SK-N-SH treated with all-trans-retinoic acid at 6 μM for 48 hours (cell line): ENCODE results near the gene NTS.

ENCODE experiments used
- ATAC-seq: fragments of 200-7000 bp; cut with Tn5 transposase; 3 replicates; pipeline ENCODE4 v1.9.1; 2020; ENCODE audit warnings: mild to moderate bottlenecking, moderate library complexity
- ARNTL ChIP-seq: fragments of 450-650 bp; formaldehyde crosslinking; IDR thresholded peaks from 2 replicates; pipeline ENCODE4 v1.5.0; 2020; ENCODE audit warnings: low read depth, mild to moderate bottlenecking, moderate library complexity, borderline replicate concordance
- CREB5 ChIP-seq: fragments of 250-450 bp; sonication (Bioruptor Pico); IDR thresholded peaks from 2 replicates; pipeline ENCODE4 v1.5.1; 2020; ENCODE audit warnings: low read depth, mild to moderate bottlenecking, moderate library complexity
- CSDC2 ChIP-seq: fragments of 250-450 bp; sonication (Bioruptor Pico); IDR thresholded peaks from 2 replicates; pipeline ENCODE4 v1.5.0; 2020; ENCODE audit warnings: mild to moderate bottlenecking, moderate library complexity
- ESRRG ChIP-seq: fragments of 250-450 bp; sonication (Bioruptor Pico); IDR thresholded peaks from 2 replicates; pipeline ENCODE4 v1.6.1; 2021; ENCODE audit warnings: mild to moderate bottlenecking
- GLIS3 ChIP-seq: fragments of 250-450 bp; sonication (Bioruptor Pico); IDR thresholded peaks from 2 replicates; pipeline ENCODE4 v1.5.0; 2020; ENCODE audit warnings: mild to moderate bottlenecking, moderate library complexity
- ISL1 ChIP-seq: fragments of 250-450 bp; sonication (Bioruptor Pico); IDR thresholded peaks from 2 replicates; pipeline ENCODE4 v2.1.2; 2022; ENCODE audit warnings: mild to moderate bottlenecking, moderate library complexity
- OSR1 ChIP-seq: fragments of 250-450 bp; sonication (Bioruptor Pico); IDR thresholded peaks from 2 replicates; pipeline ENCODE4 v1.8.0; 2022; ENCODE audit warnings: moderate library complexity, mild to moderate bottlenecking, inconsistent platforms
- POU6F1 ChIP-seq: fragments of 250-450 bp; sonication (Bioruptor Pico); IDR thresholded peaks from 2 replicates; pipeline ENCODE4 v1.8.0; 2021; ENCODE audit warnings: low read depth, mild to moderate bottlenecking, moderate library complexity, borderline replicate concordance
- PPARA ChIP-seq: fragments of 250-450 bp; sonication (Bioruptor Pico); IDR thresholded peaks from 2 replicates; pipeline ENCODE4 v1.5.0; 2020; ENCODE audit warnings: mild to moderate bottlenecking, borderline replicate concordance
- RARB ChIP-seq: fragments of 250-450 bp; sonication (Bioruptor Pico); IDR thresholded peaks from 2 replicates; pipeline ENCODE4 v1.8.0; 2021; ENCODE audit warnings: mild to moderate bottlenecking, moderate library complexity
- TOX ChIP-seq: fragments of 250-450 bp; sonication (Bioruptor Pico); IDR thresholded peaks from 2 replicates; pipeline ENCODE4 v1.8.0; 2021; ENCODE audit warnings: mild to moderate bottlenecking, moderate library complexity, borderline replicate concordance
- TSHZ2 ChIP-seq: fragments of 250-450 bp; sonication (Bioruptor Pico); IDR thresholded peaks from 2 replicates; pipeline ENCODE4 v1.5.0; 2020; ENCODE audit warnings: mild to moderate bottlenecking, moderate library complexity
- ZC3H10 ChIP-seq: fragments of 250-450 bp; sonication (Bioruptor Pico); IDR thresholded peaks from 2 replicates; pipeline ENCODE4 v1.5.1; 2021; ENCODE audit warnings: mild to moderate bottlenecking, moderate library complexity
- ZFP3 ChIP-seq: fragments of 250-450 bp; sonication (Bioruptor Pico); IDR thresholded peaks from 2 replicates; pipeline ENCODE4 v1.5.0; 2020; ENCODE audit warnings: mild to moderate bottlenecking, moderate library complexity
- ZFP30 ChIP-seq: fragments of 450-650 bp; formaldehyde crosslinking; IDR thresholded peaks from 2 replicates; pipeline ENCODE4 v1.5.0; 2022; ENCODE audit warnings: mild to moderate bottlenecking, moderate library complexity
- ZNF70 ChIP-seq: fragments of 450-650 bp; formaldehyde crosslinking; IDR thresholded peaks from 2 replicates; pipeline ENCODE4 v1.5.0; 2020; ENCODE audit warnings: mild to moderate bottlenecking, moderate library complexity
- ZNF8 ChIP-seq: fragments of 450-650 bp; formaldehyde crosslinking; IDR thresholded peaks from 2 replicates; pipeline ENCODE4 v1.5.0; 2020; ENCODE audit warnings: mild to moderate bottlenecking, moderate library complexity
- TF ChIP-seq, protein P1 (sequence below): fragments of 250-450 bp; sonication (Bioruptor Pico); IDR thresholded peaks from 2 replicates; pipeline ENCODE4 v1.5.1; 2021; ENCODE audit warnings: mild to moderate bottlenecking, moderate library complexity
- TF ChIP-seq, protein P2 (sequence below): fragments of 250-450 bp; sonication (Bioruptor Pico); IDR thresholded peaks from 2 replicates; pipeline ENCODE4 v1.8.0; 2020; ENCODE audit warnings: mild to moderate bottlenecking, moderate library complexity, borderline replicate concordance

Gene NTS

DNA sequence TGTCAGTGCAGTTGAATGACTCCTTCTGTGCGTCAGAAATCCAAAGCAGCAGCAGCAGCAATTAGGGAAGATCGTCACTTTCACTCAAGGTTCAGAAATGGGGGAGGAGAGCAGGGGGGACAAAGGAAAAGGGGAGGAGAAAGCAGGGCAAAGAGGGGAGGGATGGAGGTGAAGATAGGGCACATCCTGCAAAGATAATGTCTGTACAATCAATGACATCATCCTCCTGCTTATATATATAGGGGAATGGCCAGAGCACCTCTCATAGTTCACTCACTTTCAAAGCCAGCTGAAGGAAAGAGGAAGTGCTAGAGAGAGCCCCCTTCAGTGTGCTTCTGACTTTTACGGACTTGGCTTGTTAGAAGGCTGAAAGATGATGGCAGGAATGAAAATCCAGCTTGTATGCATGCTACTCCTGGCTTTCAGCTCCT lies at the start of gene NTS:
NTS (plus strand) TSS at position 265 of the 431 bp plus-strand sequence; CDS start at position 374, 109 bp downstream.
- peak; percentile 70 for ATAC-seq
- TF ChIP-seq ZFP30 (CRISPR knock-in tag): no peak
- TF ChIP-seq POU6F1 (CRISPR knock-in tag): no peak
- TF ChIP-seq ESRRG (CRISPR knock-in tag): no peak
- TF ChIP-seq TOX: no peak
- no peak for TF ChIP-seq ZC3H10 (CRISPR knock-in tag)
- no peak for TF ChIP-seq CREB5 (CRISPR knock-in tag)
- no peak for TF ChIP-seq GLIS3 (CRISPR knock-in tag)
- TF ChIP-seq ARNTL (CRISPR knock-in tag): no peak
- TF ChIP-seq, protein P1, sequence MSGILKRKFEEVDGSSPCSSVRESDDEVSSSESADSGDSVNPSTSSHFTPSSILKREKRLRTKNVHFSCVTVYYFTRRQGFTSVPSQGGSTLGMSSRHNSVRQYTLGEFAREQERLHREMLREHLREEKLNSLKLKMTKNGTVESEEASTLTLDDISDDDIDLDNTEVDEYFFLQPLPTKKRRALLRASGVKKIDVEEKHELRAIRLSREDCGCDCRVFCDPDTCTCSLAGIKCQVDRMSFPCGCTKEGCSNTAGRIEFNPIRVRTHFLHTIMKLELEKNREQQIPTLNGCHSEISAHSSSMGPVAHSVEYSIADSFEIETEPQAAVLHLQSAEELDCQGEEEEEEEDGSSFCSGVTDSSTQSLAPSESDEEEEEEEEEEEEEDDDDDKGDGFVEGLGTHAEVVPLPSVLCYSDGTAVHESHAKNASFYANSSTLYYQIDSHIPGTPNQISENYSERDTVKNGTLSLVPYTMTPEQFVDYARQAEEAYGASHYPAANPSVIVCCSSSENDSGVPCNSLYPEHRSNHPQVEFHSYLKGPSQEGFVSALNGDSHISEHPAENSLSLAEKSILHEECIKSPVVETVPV (CRISPR knock-in tag): no peak
- TF ChIP-seq, all 23 proteins: peak for 0

DNA sequence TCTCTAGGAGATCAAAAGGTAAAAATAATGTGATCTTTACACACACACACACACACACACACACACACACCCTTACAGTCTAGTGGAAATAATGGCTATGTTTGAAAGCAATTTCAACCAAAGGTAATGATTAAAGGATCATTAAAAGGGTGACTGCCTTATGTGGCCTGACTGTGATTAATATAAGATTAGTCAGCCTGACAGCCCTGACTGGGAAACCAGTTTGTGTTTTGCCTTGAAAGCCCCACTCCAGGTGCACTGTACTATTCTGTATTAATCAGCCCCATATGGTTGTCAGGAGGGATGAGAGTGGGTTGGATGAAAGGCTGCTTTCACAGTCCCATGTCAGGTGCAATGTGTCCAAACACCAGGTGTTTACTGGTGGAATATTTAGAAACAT lies 48.3 kb upstream of the NTS start:
- no peak for TF ChIP-seq RARB (CRISPR knock-in tag)
- TF ChIP-seq ZNF70 (CRISPR knock-in tag): no peak
- TF ChIP-seq, protein P2, sequence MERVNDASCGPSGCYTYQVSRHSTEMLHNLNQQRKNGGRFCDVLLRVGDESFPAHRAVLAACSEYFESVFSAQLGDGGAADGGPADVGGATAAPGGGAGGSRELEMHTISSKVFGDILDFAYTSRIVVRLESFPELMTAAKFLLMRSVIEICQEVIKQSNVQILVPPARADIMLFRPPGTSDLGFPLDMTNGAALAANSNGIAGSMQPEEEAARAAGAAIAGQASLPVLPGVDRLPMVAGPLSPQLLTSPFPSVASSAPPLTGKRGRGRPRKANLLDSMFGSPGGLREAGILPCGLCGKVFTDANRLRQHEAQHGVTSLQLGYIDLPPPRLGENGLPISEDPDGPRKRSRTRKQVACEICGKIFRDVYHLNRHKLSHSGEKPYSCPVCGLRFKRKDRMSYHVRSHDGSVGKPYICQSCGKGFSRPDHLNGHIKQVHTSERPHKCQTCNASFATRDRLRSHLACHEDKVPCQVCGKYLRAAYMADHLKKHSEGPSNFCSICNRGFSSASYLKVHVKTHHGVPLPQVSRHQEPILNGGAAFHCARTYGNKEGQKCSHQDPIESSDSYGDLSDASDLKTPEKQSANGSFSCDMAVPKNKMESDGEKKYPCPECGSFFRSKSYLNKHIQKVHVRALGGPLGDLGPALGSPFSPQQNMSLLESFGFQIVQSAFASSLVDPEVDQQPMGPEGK: no peak
- TF ChIP-seq TSHZ2: no peak
- TF ChIP-seq CSDC2 (CRISPR knock-in tag): no peak
- no peak for TF ChIP-seq ZFP3 (CRISPR knock-in tag)
- no peak for TF ChIP-seq OSR1
- no peak for TF ChIP-seq GLIS3 (CRISPR knock-in tag)
- TF ChIP-seq ISL1 (CRISPR knock-in tag): no peak
- no peak for TF ChIP-seq ZNF8
- TF ChIP-seq ESRRG (CRISPR knock-in tag): no peak
- TF ChIP-seq ZC3H10 (CRISPR knock-in tag): no peak
- no peak for TF ChIP-seq CREB5 (CRISPR knock-in tag)
- TF ChIP-seq POU6F1 (CRISPR knock-in tag): no peak
- TF ChIP-seq PPARA (CRISPR knock-in tag): no peak
- ATAC-seq: no peak
